Fibroblast of skin of right biceps (primary cell): ENCODE results near the gene GNA12.
"Not testable (repeated sequence)": the region's sequence is repeated elsewhere in the genome, so short reads cannot be mapped to it uniquely, and the experiment has no call there.

Source experiments
- DNase-seq: peaks from one replicate; pipeline ENCODE4 v3.0.0-alpha.2; 2013

GNA12 gene

DNA sequence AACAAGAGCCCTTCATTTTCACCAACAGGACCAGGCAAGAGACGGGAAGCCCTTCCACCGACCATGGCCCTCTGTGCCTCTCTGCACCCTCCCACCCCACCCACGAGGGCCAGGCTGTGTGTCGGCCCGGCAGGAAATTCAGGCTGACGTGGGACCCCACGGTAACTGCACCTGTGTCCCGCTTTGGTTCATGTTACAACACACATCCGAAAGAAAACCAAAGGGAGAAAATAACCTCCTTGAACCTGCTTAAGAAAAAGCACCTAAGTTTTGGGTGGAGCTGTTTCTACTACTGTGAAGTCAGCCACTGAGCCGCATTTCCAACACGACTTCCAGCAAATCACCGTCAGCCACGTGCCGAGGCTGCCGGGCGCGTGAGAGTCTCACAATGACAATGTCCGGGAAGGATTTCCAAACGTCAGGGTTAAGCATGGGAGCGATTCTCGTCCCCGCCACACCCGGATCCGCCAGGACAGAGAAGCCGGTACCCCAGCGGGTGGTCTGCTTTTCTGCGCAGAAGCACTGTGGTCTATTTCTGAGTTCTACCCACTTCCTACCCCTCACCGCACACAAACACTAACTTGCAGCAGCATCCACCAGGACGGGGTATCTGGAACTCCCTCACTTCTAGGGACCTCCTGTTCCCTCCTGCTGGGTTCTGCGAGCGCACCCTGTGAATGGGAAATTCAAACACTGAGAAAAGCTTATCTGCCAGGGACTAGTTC is 119.5 kb downstream of the GNA12 start:
- DNase-seq: no peak

DNA sequence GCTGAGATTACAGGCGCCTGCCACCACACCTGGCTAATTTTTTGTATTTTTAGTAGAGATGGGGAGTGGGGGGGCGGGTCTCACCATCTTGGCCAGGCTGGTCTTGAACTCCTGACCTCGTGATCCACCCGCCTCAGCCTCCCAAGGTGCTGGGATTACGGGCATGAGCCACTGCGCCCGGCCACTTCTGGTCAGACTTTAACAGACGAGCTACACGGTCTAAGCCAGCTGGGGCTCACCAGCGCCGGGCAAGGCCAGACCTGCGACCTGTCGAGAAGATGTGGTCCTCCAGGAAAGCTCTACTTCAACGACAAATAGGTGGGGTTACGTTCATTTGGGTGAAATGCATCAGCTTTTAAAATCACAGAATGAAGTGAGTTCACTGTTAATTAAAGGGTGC is 120.1 kb downstream of the GNA12 start:
- DNase-seq: not testable (repeated sequence)

DNA sequence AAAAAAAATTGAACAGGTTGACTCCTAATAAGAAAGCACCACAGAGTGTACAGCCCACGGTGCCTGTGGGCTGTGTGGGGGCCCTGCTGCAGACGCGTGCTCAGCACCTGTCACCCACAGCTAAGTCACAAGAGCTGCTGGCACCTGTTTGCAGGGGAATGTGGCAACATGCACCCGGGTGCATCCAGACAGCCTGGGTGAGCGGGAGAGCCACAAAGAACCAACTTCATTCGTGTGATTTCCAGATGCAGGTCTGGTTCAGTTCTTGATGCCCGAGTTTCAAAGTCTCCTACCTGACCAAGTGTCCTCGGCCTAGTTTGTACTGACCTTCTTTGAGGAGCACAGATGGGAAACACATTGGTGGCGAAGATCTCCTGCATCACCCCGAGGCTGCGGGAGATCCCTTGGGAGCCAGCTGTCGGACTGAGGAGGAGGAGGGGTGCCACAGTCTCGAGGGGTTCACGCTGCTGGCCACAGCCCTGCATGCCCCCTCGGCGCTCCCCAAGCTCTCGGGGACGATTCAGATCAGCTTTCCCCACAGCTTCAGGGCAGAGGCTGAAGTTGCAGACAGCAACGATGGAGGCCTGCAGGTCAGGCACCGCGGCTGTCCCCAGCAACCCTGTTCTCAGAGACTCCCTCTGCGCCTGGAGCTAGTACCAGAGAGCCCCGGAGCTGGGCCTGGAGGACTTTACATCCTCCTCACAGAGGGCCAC is 120.8 kb downstream of the GNA12 start:
- DNase-seq: no peak

DNA sequence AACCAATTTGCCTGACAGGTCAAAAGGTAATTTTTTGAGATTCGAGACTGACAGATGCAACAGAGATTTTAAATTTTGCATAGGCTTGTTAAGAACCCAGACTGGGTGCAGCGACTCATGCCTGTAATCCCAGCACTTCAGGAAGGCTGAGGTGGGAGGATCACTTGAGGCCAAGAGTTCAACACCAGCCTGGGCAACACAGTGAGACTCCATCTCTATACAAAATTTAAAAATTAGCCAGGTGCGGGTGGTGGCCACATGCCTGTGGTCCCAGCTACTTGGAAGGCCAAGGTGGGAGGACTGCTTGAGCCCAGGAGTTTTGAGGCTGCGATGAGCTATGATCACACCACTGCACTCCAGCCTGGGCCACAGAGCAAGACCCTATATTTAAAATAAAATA is 121.5 kb downstream of the GNA12 start:
- DNase-seq: no peak

GRCh38 chr7:2721842-2722241 is 122.3 kb downstream of the GNA12 start:
- DNase-seq: no peak

DNA sequence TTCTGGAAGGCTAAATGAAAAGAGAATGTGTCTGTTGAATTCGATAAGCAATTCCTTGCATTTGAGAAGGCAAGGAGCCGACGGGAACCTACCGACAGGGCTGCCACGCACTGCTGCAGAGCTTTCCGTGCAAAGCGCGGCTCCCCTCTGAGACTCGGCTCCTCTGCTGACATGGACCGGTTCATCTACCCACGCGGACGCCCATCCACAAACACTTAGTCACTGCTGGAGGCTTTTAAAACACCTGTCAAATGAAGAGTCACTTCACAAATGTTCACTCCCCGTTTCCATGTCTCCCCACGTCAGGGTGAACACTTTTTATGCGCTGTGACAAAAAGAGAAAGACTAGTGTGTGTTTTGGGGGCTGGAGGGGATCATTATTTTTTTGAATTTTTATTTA is 124.1 kb downstream of the GNA12 start:
- DNase-seq: no peak

DNA sequence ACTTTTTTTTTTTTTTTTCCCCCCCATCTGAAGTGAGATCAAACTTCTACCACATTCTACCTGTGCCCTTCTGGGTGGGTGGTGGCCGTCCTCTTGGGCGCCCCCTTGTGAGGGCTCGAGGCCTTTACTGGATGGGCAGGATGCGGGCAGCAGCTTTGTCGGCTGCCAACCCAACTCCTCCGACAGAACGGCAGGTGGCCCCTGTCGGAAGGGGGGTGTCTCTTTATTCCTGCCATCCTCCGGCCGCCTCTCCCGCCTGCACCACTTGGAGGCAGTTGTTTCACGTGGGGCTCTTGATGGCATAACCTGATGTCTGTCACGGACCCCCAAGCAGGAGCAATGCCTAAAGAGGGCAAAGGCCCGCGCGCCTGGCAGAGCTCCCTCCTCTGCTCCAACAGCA is 125.1 kb downstream of the GNA12 start:
- DNase-seq: no peak

- no peak for DNase-seq
These were observed 125.7 kb downstream of the GNA12 start for GRCh38 chr7:2718296-2718965.

- peak; percentile 14 for DNase-seq
These were observed 126.5 kb downstream of the GNA12 start for GRCh38 chr7:2717293-2718261.

DNA sequence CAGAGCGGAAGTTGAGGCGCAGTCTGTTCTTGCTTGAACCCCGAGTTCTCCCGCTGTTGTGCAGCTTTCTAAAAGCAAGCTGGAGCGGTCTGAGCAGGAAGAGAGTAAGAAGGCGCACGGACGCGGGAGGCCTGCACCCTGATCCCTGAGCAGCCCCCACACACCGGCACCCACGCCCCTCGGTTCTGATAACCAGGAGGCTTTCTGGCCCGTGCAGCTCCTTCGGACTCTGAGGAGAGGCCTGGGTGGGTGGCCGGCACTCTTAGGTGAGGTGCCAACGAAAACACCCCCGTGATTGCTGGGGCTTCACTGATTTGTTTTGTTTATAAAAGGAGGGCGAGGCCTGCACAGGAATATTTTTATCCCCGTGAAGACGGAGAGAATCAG is 127.2 kb downstream of the GNA12 start:
- DNase-seq: no peak

DNA sequence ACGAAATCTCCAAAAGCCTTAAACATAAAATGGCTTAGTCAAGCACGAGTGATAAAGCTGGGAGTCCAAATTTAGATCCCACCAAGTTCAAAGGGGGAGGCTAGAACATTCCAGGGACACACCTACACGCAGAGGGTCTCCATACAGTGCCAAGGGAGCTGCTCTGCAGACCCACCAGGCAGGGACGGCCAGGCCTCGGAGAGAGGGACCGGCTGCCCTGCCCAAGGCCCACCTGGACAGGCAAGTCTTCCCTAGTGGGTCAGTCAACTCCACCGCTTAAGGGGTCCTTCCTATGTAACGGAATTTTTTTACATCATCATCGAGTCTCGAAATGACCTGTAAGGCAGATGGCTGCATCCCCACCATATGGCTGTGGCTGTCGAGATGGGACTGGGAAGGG is 127.6 kb downstream of the GNA12 start:
- no peak for DNase-seq

GRCh38 chr7:2715341-2716231 is 128.5 kb downstream of the GNA12 start:
- peak; percentile 46 for DNase-seq

GRCh38 chr7:2714636-2715035 is 129.5 kb downstream of the GNA12 start:
- no peak for DNase-seq

DNA sequence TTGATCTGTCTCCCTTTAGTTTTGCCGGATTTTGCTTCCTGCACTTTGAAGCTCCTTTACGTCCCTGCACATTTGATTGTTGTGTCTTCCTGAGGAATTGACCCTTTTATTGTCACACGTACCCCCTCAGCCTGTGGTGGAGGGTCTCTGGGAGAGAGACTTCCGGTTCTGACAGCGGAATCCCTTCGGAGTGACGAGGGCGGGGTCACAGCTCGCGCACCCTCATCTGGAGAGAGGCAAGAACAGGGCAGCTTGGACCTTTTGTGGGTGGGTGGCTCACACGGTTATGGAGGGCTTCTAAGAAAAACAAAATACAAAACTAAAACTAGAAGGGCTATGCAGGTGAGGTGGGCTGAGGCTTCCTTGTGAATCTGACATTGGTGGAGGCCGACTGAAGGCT is 130.1 kb downstream of the GNA12 start:
- no peak for DNase-seq

- no peak for DNase-seq
These were observed 130.7 kb downstream of the GNA12 start for GRCh38 chr7:2713370-2713769.

- DNase-seq: no peak
These were observed 132.0 kb downstream of the GNA12 start for GRCh38 chr7:2711895-2712675.

GRCh38 chr7:2710901-2711551 is 133.1 kb downstream of the GNA12 start:
- DNase-seq: no peak

DNA sequence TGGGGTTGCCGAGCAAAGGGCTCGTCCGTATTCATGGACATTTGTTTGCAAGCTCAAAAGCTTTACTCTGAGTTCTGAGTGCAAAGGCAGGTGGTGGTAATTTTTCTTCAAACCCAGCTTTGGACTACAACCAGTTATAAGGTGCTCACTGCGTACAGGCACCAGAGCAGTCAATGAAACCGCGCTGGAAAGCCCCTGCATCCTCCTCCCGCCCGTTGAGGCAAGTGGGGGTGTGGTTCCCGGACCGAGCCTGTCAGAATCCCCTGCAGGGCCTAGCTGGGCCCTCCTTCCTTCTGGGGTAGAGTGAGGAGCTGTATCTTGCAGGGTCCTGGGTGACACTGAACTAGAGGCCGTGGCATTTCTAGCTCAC is 133.8 kb downstream of the GNA12 start:
- DNase-seq: no peak

DNA sequence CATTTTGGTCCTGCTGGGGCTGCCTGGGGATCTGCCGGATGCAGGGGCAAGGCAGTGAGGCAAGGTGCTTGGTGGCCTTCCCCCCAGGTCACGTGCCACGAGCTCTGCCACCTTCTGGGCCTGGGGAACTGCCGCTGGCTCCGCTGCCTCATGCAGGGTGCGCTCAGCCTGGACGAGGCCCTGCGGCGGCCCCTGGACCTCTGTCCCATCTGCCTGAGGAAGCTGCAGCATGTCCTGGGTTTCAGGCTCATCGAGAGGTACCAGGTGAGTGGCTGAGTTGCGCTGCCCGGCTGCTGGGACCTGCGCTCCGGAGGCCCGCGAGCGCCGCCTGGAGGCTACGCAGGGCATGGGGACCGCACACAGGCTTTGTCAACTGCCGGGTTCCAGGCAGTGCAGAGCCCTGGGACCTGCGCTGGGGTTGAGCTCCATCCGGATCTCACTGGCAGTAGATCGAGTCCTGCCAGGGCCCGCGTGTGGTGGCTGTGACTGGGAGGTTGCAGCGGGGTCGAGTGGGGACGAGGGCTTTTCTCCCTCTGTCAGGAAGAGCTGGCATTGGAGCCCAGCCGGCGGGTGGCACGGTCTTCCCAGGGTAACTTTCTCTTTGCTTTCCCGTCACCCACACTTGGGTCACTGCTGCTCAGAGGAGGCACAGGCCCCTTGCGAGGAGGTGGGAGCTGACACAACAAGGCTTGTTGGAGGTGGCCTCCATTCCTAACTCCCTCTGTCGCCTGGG is 134.4 kb downstream of the GNA12 start:
- peak; percentile 39 for DNase-seq
